H1 (cell line): ENCODE measurements around the gene MAML3. TPM values are rescaled to one million over a fixed set of nuclear protein-coding genes. Genes with fewer than 3 reads are reported as not detected.

Experiments
- CTCF ChIA-PET: fragments of 300-600 bp; sonication (Branson Sonifier 250); formaldehyde crosslinking; loops from one replicate; lab custom pipeline; 2021; ENCODE audit not compliant: partially characterized antibody; lab: Charles Lee
- POLR2A ChIA-PET: fragments of 300-600 bp; sonication (Branson Sonifier 250); formaldehyde crosslinking; loops from one replicate; lab custom pipeline; 2021; ENCODE audit warnings: inconsistent platforms; ENCODE audit not compliant: partially characterized antibody; lab: Charles Lee
- DNase-seq, 2 experiments: peaks; one replicate each; pipeline versions ENCODE4 v3.0.0 to v3.0.0-alpha.2; 2010 to 2022; ENCODE audit warnings: low spot score in 2 of 2, low read depth in 1 of 2, mixed read lengths in 1 of 2
- FAIRE-seq: peaks from 2 replicates; lab custom pipeline; 2011; peaks lifted over from hg19 to GRCh38; lab: Jason Lieb, UNC
- H2AFZ ChIP-seq: 2 replicates; pipeline ENCODE4 v1.8.1; 2012; ENCODE audit warnings: low read length, inconsistent platforms
- H2AK5ac ChIP-seq: 2 replicates; pipeline ENCODE4 v1.6.1; 2013; ENCODE audit warnings: low read depth, low read length
- H2BK120ac ChIP-seq: replicated peaks from 2 replicates; pipeline ENCODE3; 2013; ENCODE audit warnings: low read depth, low read length, inconsistent platforms
- H2BK12ac ChIP-seq: 2 replicates; pipeline ENCODE4 v1.6.1; 2013; ENCODE audit warnings: low read depth, low read length
- H2BK15ac ChIP-seq: 2 replicates; pipeline ENCODE4 v1.6.1; 2013; ENCODE audit warnings: low read length
- H2BK20ac ChIP-seq: 2 replicates; pipeline ENCODE4 v1.6.1; 2013; ENCODE audit warnings: low read length
- H2BK5ac ChIP-seq: 2 replicates; pipeline ENCODE4 v1.6.1; 2013; ENCODE audit warnings: low read depth, low read length
- H3K14ac ChIP-seq: 2 replicates; pipeline ENCODE4 v1.6.1; 2013; ENCODE audit warnings: inconsistent platforms; ENCODE audit not compliant: insufficient read length
- H3K18ac ChIP-seq: 2 replicates; pipeline ENCODE4 v1.6.1; 2013; ENCODE audit warnings: low read length; ENCODE audit errors: extremely low read depth
- H3K23ac ChIP-seq: 2 replicates; pipeline ENCODE4 v1.6.1; 2013; ENCODE audit warnings: inconsistent platforms; ENCODE audit not compliant: insufficient read length
- H3K23me2 ChIP-seq: 2 replicates; pipeline ENCODE4 v1.6.1; 2013; ENCODE audit warnings: low read depth, low read length
- H3K27ac ChIP-seq: 2 replicates; pipeline ENCODE4 v1.6.1; 2011; ENCODE audit warnings: low read depth, low read length, inconsistent platforms
- H3K27me3 ChIP-seq, 4 experiments: replicated peaks in 1 of 4; 1 replicate in 1 of 4; 2 replicates in 3 of 4; pipeline versions ENCODE4 v1.6.1 to v1.8.1; 2011 to 2013; ENCODE audit warnings: low read length in 3 of 4, mild to moderate bottlenecking in 3 of 4, inconsistent platforms in 2 of 4, mixed read lengths in 2 of 4, moderate library complexity in 1 of 4; ENCODE audit not compliant: control insufficient read depth in 3 of 4, insufficient read depth in 3 of 4; ENCODE audit errors: extremely low read depth in 1 of 4
- H3K36me3 ChIP-seq, 4 experiments: 2 replicates each; pipeline versions ENCODE4 v1.6.1 to v1.8.1; 2011 to 2013; ENCODE audit warnings: mild to moderate bottlenecking in 4 of 4, low read length in 3 of 4, moderate library complexity in 2 of 4, control low read depth in 1 of 4, inconsistent platforms in 1 of 4; ENCODE audit not compliant: insufficient read depth in 4 of 4, control insufficient read depth in 2 of 4
- H3K4ac ChIP-seq: replicated peaks from 2 replicates; pipeline ENCODE3; 2013; ENCODE audit warnings: low read length, low read depth, mixed read lengths, inconsistent platforms; ENCODE audit not compliant: insufficient read length
- H3K4me1 ChIP-seq, 4 experiments: replicated peaks in 1 of 4; 1 replicate in 1 of 4; 2 replicates in 3 of 4; pipeline versions ENCODE4 v1.6.1 to v1.8.1; 2011 to 2013; ENCODE audit warnings: low read length in 3 of 4, inconsistent platforms in 2 of 4, mixed read lengths in 1 of 4; ENCODE audit not compliant: insufficient read depth in 4 of 4, control insufficient read depth in 3 of 4
- H3K4me2 ChIP-seq, 2 experiments: 2 replicates each; pipeline versions ENCODE4 v1.6.1 to v1.8.1; 2011 to 2013; ENCODE audit warnings: low read depth in 2 of 2, low read length in 2 of 2, control low read depth in 1 of 2, inconsistent platforms in 1 of 2, mild to moderate bottlenecking in 1 of 2; ENCODE audit not compliant: insufficient read depth in 1 of 2
- H3K4me3 ChIP-seq, 4 experiments: fragments of 200-600, 300-600 bp in 1 of 4; sonication (generic), shearing (Covaris generic), sonication (Bioruptor Twin) in 1 of 4; 2 replicates each; pipeline versions ENCODE4 v1.5.1 to v1.8.1; 2011 to 2016; ENCODE audit warnings: low read length in 4 of 4, low read depth in 3 of 4, control low read depth in 2 of 4, inconsistent platforms in 2 of 4, mild to moderate bottlenecking in 2 of 4, mixed read lengths in 1 of 4, moderate library complexity in 1 of 4; ENCODE audit not compliant: insufficient read depth in 2 of 4; ENCODE audit errors: extremely low read depth in 1 of 4
- H3K56ac ChIP-seq: replicated peaks from 2 replicates; pipeline ENCODE3; 2013; ENCODE audit warnings: low read depth, mild to moderate bottlenecking, mixed read lengths, low read length, inconsistent platforms; ENCODE audit not compliant: insufficient read length
- H3K79me1 ChIP-seq: 2 replicates; pipeline ENCODE4 v1.6.1; 2013; ENCODE audit warnings: low read depth, low read length, control low read depth
- H3K79me2 ChIP-seq, 2 experiments: 2 replicates each; pipeline versions ENCODE4 v1.6.1 to v1.8.1; 2012 to 2013; ENCODE audit warnings: low read length in 2 of 2, mild to moderate bottlenecking in 2 of 2, inconsistent platforms in 1 of 2; ENCODE audit not compliant: insufficient read depth in 2 of 2, control insufficient read depth in 1 of 2
- H3K9ac ChIP-seq, 4 experiments: replicated peaks in 1 of 4; 1 replicate in 1 of 4; 2 replicates in 3 of 4; pipeline versions ENCODE4 v1.6.1 to v1.8.1; 2011 to 2013; ENCODE audit warnings: low read depth in 3 of 4, low read length in 3 of 4, control low read depth in 2 of 4, mild to moderate bottlenecking in 2 of 4, moderate library complexity in 2 of 4, inconsistent platforms in 1 of 4; ENCODE audit errors: extremely low read depth in 1 of 4
- H3K9me3 ChIP-seq, 2 experiments: 2 replicates each; pipeline versions ENCODE4 v1.6.1 to v1.8.1; 2012 to 2013; ENCODE audit warnings: mild to moderate bottlenecking in 2 of 2, moderate library complexity in 2 of 2, control low read depth in 1 of 2, inconsistent platforms in 1 of 2, low read depth in 1 of 2, low read length in 1 of 2, mixed read lengths in 1 of 2; ENCODE audit not compliant: insufficient read depth in 2 of 2
- H4K20me1 ChIP-seq, 2 experiments: replicated peaks in 1 of 2; 2 replicates each; pipeline versions ENCODE3 to v1.8.1; 2011 to 2013; ENCODE audit warnings: inconsistent platforms in 2 of 2, low read length in 2 of 2, mild to moderate bottlenecking in 1 of 2; ENCODE audit not compliant: insufficient read depth in 2 of 2, control insufficient read depth in 1 of 2
- H4K5ac ChIP-seq: 2 replicates; pipeline ENCODE4 v1.6.1; 2013; ENCODE audit warnings: low read length, low read depth, mixed read lengths, inconsistent platforms; ENCODE audit not compliant: insufficient read length
- H4K8ac ChIP-seq: 2 replicates; pipeline ENCODE4 v1.8.0; 2013; ENCODE audit warnings: mild to moderate bottlenecking, moderate library complexity, low read length, inconsistent platforms; ENCODE audit not compliant: insufficient read depth; ENCODE audit errors: extremely low read depth
- H4K91ac ChIP-seq: replicated peaks from 2 replicates; pipeline ENCODE3; 2013; ENCODE audit warnings: low read length, mixed read lengths, inconsistent platforms; ENCODE audit not compliant: insufficient read length
- BACH1 ChIP-seq: IDR thresholded peaks from 2 replicates; pipeline ENCODE4 v1.6.1; 2012; ENCODE audit warnings: low read length, improper control_type of control experiment
- FOSL1 ChIP-seq: IDR thresholded peaks from 2 replicates; pipeline ENCODE4 v1.6.1; 2011; ENCODE audit warnings: mild to moderate bottlenecking, low read depth, low read length, moderate library complexity; ENCODE audit not compliant: insufficient read depth
- HDAC2 ChIP-seq, 2 experiments: fragments of 300-600 bp in 1 of 2; sonication (generic) in 1 of 2; IDR thresholded peaks; 2 replicates each; pipeline ENCODE4 v1.6.1; 2011 to 2012; ENCODE audit warnings: low read depth in 2 of 2, low read length in 2 of 2, mild to moderate bottlenecking in 2 of 2, moderate library complexity in 2 of 2, borderline replicate concordance in 1 of 2, inconsistent platforms in 1 of 2
- POU5F1 ChIP-seq: IDR thresholded peaks from 2 replicates; pipeline ENCODE4 v1.6.1; 2011; ENCODE audit warnings: low read depth, mild to moderate bottlenecking, low read length, moderate library complexity
- RBBP5 ChIP-seq: IDR thresholded peaks from 2 replicates; pipeline ENCODE4 v1.7.1; 2012; ENCODE audit warnings: low read depth, mild to moderate bottlenecking, inconsistent platforms, low read length, moderate library complexity, borderline replicate concordance
- RNF2 ChIP-seq: fragments of 200-900, 300-1000 bp; sonication (generic); IDR thresholded peaks from 2 replicates; pipeline ENCODE4 v1.7.1; 2016; ENCODE audit warnings: borderline replicate concordance, low read depth, mild to moderate bottlenecking, antibody characterized with exemption, low read length; ENCODE audit not compliant: poor library complexity, severe bottlenecking; ENCODE audit errors: missing control alignments
- SIX5 ChIP-seq: IDR thresholded peaks from 2 replicates; pipeline ENCODE4 v1.6.1; 2011; ENCODE audit warnings: mild to moderate bottlenecking, low read depth, low read length
- SP1 ChIP-seq: IDR thresholded peaks from 2 replicates; pipeline ENCODE4 v1.6.1; 2011; ENCODE audit warnings: low read depth, low read length
- TAF1 ChIP-seq: IDR thresholded peaks from 2 replicates; pipeline ENCODE4 v1.6.1; 2011; ENCODE audit warnings: mild to moderate bottlenecking, low read depth, low read length
- WGBS, 2 experiments: shearing (Covaris generic) in 1 of 2; methylation state at CpG; one replicate each; pipeline versions ENCODE4 v1.1.6 to v1.1.7; 2013 to 2015; ENCODE audit warnings: low lambda C conversion rate in 2 of 2, mixed read lengths in 2 of 2, inconsistent platforms in 1 of 2, low coverage in 1 of 2, missing lambda C conversion rate in 1 of 2; ENCODE audit not compliant: insufficient replicate concordance in 2 of 2, insufficient coverage in 1 of 2, insufficient read length in 1 of 2; ENCODE audit errors: extremely low coverage in 1 of 2, missing lambda C conversion rate in 1 of 2; 5-methylcytosine and 5-hydroxymethylcytosine counted together
- polyA plus RNA-seq, 7 experiments: library from polyadenylated mRNA; depleted of rRNA in 3 of 7; stranded (reverse) in 5 of 7; unstranded in 2 of 7; fragments of >200 nt in 5 of 7; fragments of 200-250 nt in 2 of 7; gene quantifications; 1 replicate in 5 of 7; 2 replicates in 1 of 7; 4 replicates in 1 of 7; pipeline versions ENCODE4 v1.2.1 to v1.2.3, GENCODE V29; 2011 to 2013; ENCODE audit warnings: missing spikeins in 2 of 7, mixed read lengths in 2 of 7
- total RNA-seq: library from RNA; stranded (reverse); fragmentation: NEBNext Ultra II Directional; extraction: Animal tissue kit (Norgen Biotek cat#: 25700); gene quantifications from 2 replicates; pipeline ENCODE4 v1.2.1, GENCODE V29; 2021
- TF ChIP-seq, protein P1 (sequence below), 3 experiments: IDR thresholded peaks; 1 replicate in 2 of 3; 2 replicates in 1 of 3; pipeline versions ENCODE4 v1.5.1 to v1.6.1; 2011; ENCODE audit warnings: low read length in 3 of 3, mild to moderate bottlenecking in 3 of 3, inconsistent platforms in 2 of 3, low read depth in 1 of 3, moderate library complexity in 1 of 3; ENCODE audit not compliant: insufficient read depth in 1 of 3; ENCODE audit errors: control extremely low read depth in 1 of 3

MAML3 gene
- total and polyA plus RNA-seq, 2 of the 8 experiments (the other 6 are each of a cell fraction or from before 2014, with no cell fraction given): 2.1 to 5.7 TPM

DNA sequence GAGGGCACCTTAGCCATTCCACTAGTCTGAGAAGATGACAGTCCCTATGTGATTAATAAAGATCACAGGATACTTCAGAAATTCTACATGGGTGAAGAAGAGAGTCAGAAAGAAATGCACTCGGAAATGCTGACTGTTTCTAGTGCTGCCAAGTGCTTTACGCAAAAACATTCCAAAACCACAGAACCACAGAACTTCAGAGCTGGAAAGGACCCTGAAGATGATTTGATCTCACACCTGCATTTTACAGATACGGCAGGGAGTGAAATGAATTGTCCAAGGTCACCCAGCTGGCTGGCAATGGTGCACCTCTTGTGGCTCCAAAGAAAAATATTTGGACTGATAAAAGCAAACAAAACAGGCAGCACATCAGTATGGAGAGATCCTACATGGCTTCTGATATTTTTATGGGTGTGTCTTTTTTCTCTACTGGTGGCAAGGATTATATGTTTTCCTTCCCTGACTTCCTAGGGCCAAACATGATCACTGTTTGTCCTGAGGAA lies 115.9 kb downstream of the MAML3 start:
- 93% methylated on average over 3 of the region's 3 CpGs; no CpG with 5 or more reads in 1 of the 2 experiments for WGBS, 2 experiments
- no peak overlapping the region for H4K91ac ChIP-seq
- no peak for FAIRE-seq
- H2AFZ ChIP-seq: no peak overlapping the region
- H3K14ac ChIP-seq: no peak overlapping the region
- no peak overlapping the region for H3K18ac ChIP-seq
- H3K79me2 ChIP-seq: no peaks in the 10 kb centered on the region
- no peak overlapping the region for H3K56ac ChIP-seq
- H3K27ac ChIP-seq: no peak overlapping the region
- no peak overlapping the region for H2BK5ac ChIP-seq
- H3K4me3 ChIP-seq: no peak overlapping the region
- no peak overlapping the region for H4K8ac ChIP-seq
- H3K9me3 ChIP-seq: no peaks in the 10 kb centered on the region
- no peaks in the 10 kb centered on the region; the same call in 1 of the 2 replicates for H3K23me2 ChIP-seq
- no peaks in the 10 kb centered on the region for H3K27me3 ChIP-seq
- ChIA-PET POLR2A (interaction anchor here (1.9 kb wide), 1 partner anchor 9 kb away, joined by 8 read pairs; no protein-coding TSS in a partner anchor), CTCF (interaction anchor here (0.8 to 3.3 kb wide), 5 partner anchors 12 to 289 kb away, joined by 3 to 23 read pairs (median 5); no protein-coding TSS in a partner anchor)
- no peak overlapping the region for H3K23ac ChIP-seq
- H2BK12ac ChIP-seq: no peak overlapping the region
- H3K36me3 ChIP-seq: no peaks in the 10 kb centered on the region
- H3K4me1 ChIP-seq: peaks cover 0 to 11% (median 5%) of the 10 kb centered on the region in 4 experiments; a peak in 3 of 7 replicates
- no peak overlapping the region for H3K4me2 ChIP-seq
- H3K79me1 ChIP-seq: no peaks in the 10 kb centered on the region; the same call in 1 of the 2 replicates
- no peak overlapping the region for H2BK20ac ChIP-seq
- H4K20me1 ChIP-seq: no peaks in the 10 kb centered on the region
- no peak overlapping the region for H3K4ac ChIP-seq
- H2BK15ac ChIP-seq: no peak overlapping the region
- DNase-seq: no peak
- H2BK120ac ChIP-seq: no peak overlapping the region
- no peak overlapping the region for H3K9ac ChIP-seq
- H2AK5ac ChIP-seq: no peak overlapping the region
- H4K5ac ChIP-seq: no peak overlapping the region
- TF ChIP-seq TAF1 (no peak), FOSL1 (no peak), RNF2 (no peak), RBBP5 (no peak), HDAC2 (IDR thresholded peaks at IDR 0.05; ENCODE audit: borderline replicate concordance in 1 of 2, low read depth in 2 of 2, low read length in 2 of 2) (no peak), SIX5 (no peak), BACH1 (no peak), SP1 (no peak), POU5F1 (no peak)
- TF ChIP-seq, protein P1, sequence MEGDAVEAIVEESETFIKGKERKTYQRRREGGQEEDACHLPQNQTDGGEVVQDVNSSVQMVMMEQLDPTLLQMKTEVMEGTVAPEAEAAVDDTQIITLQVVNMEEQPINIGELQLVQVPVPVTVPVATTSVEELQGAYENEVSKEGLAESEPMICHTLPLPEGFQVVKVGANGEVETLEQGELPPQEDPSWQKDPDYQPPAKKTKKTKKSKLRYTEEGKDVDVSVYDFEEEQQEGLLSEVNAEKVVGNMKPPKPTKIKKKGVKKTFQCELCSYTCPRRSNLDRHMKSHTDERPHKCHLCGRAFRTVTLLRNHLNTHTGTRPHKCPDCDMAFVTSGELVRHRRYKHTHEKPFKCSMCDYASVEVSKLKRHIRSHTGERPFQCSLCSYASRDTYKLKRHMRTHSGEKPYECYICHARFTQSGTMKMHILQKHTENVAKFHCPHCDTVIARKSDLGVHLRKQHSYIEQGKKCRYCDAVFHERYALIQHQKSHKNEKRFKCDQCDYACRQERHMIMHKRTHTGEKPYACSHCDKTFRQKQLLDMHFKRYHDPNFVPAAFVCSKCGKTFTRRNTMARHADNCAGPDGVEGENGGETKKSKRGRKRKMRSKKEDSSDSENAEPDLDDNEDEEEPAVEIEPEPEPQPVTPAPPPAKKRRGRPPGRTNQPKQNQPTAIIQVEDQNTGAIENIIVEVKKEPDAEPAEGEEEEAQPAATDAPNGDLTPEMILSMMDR (IDR thresholded peaks at IDR 0.05; ENCODE audit: control extremely low read depth in 1 of 3, insufficient read depth in 1 of 3, low read depth in 1 of 3, low read length in 3 of 3): no peak
